Measurements from ENCODE around the gene RPAIN. TPM values are rescaled to one million over a fixed set of nuclear protein-coding genes. Genes with fewer than 3 reads are reported as not detected.

Gene RPAIN
- polyA plus RNA-seq, 3 donors, result 18.9 to 31.9 (median 20.5) TPM

DNA sequence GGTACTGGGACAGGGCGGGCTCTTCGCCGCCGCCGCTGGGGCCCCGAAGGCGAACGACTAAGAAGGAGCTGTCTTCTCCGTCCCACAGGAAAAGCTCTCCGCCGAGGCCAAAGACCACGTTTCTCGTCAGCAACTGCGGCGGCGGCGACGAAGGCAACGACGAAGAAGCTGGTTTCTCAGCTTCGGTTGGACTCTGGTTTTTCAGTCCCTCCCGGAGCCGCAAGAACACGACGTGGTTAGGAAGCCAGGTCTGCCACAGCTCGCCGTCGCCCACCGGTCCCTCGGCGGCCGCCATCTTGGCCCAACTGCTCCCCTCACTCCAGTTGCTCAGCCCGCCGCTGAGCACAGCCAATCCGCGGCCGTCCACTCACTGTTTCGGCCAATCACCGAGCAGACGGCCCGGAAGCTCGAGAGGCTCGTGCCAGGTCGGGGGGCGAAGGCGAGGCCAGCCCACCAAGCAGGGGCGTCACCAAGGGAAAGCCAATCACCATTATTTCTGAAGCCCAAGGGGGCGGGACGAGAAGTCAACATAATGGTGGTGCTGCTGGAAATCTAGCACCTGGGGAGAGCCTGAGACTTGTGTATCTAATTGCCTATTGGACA is 525 bp upstream of the RPAIN start, which contains the start of gene NUP88:
NUP88 (minus strand) TSS at position 307 of the 603 bp plus-strand sequence; CDS start at position 295, 12 bp downstream.
- peak within 1 kb of the TSS; percentile 88 to 97 (median 95) for H3K27ac Mint-ChIP-seq
- under 1% methylated on average over 49 of the region's 49 CpGs for WGBS (ENCODE audit: insufficient coverage)
- Histone ChIP-seq H3K79me2 (ENCODE audit: insufficient read depth, low read length) (peaks cover 64% of the 10 kb centered on the region), H3K27me3 (ENCODE audit: control insufficient read depth in 2 of 2, insufficient read depth in 2 of 2, low read length in 2 of 2) (no peaks in the 10 kb centered on the region), H3K27ac (ENCODE audit: low read depth in 1 of 2, low read length in 2 of 2) (peak within 1 kb of the TSS; percentile 85 to 89), H3K9me3 (replicated peaks in 1 of 2; ENCODE audit: control insufficient read depth in 1 of 2, insufficient read depth in 1 of 2, low read length in 2 of 2) (no peaks in the 10 kb centered on the region), H2AFZ (ENCODE audit: insufficient read depth, low read depth, low read length, poor library complexity, severe bottlenecking) (peak within 1 kb of the TSS; percentile 91), H3K36me3 (replicated peaks in 1 of 2; ENCODE audit: control insufficient read depth in 1 of 2, insufficient read depth in 2 of 2, low read length in 2 of 2) (peaks cover 32 to 56% of the 10 kb centered on the region in 2 donors), H3K4me3 (replicated peaks in 1 of 3; ENCODE audit: low read depth in 2 of 3, low read length in 3 of 3) (peak within 1 kb of the TSS; percentile 60 to 90 (median 87)), H3K4me1 (ENCODE audit: control insufficient read depth in 1 of 2, insufficient read depth in 2 of 2, low read length in 2 of 2) (peaks cover 15 to 20% of the 10 kb centered on the region in 2 donors), H3K9ac (ENCODE audit: insufficient read depth, low read length, poor library complexity, severe bottlenecking) (peak within 1 kb of the TSS; percentile 74), H4K20me1 (ENCODE audit: insufficient read depth, low read length) (no peaks in the 10 kb centered on the region), H3K4me2 (replicated peaks; ENCODE audit: extremely low read depth, low read length, poor library complexity, severe bottlenecking) (peak within 1 kb of the TSS; percentile 84)
- H3K4me1 Mint-ChIP-seq, result peaks cover 23% of the 10 kb centered on the region
- H3K36me3 Mint-ChIP-seq, result peaks cover 26 to 48% of the 10 kb centered on the region in 2 donors
- intact Hi-C loops (cut with micrococcal nuclease), result loop anchor here in 1 of 2 donors (2.0 to 5.0 kb wide), 2 partner anchors 19 to 68 kb away; partner anchors contain the start of genes C1QBP, DERL2 and MIS12
- TF ChIP-seq, protein P1, sequence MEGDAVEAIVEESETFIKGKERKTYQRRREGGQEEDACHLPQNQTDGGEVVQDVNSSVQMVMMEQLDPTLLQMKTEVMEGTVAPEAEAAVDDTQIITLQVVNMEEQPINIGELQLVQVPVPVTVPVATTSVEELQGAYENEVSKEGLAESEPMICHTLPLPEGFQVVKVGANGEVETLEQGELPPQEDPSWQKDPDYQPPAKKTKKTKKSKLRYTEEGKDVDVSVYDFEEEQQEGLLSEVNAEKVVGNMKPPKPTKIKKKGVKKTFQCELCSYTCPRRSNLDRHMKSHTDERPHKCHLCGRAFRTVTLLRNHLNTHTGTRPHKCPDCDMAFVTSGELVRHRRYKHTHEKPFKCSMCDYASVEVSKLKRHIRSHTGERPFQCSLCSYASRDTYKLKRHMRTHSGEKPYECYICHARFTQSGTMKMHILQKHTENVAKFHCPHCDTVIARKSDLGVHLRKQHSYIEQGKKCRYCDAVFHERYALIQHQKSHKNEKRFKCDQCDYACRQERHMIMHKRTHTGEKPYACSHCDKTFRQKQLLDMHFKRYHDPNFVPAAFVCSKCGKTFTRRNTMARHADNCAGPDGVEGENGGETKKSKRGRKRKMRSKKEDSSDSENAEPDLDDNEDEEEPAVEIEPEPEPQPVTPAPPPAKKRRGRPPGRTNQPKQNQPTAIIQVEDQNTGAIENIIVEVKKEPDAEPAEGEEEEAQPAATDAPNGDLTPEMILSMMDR (IDR thresholded peaks at IDR 0.05), result no peak
- H3K4me3 Mint-ChIP-seq, result peak within 1 kb of the TSS; percentile 98 to 99
- H3K27me3 Mint-ChIP-seq (ENCODE audit: low read depth in 3 of 3), result peaks cover 0 to 2% (median 2%) of the 10 kb centered on the region in 3 donors
- H3K9me3 Mint-ChIP-seq, result no peaks in the 10 kb centered on the region
- peak; percentile 81 to 94 (median 93) for DNase-seq

DNA sequence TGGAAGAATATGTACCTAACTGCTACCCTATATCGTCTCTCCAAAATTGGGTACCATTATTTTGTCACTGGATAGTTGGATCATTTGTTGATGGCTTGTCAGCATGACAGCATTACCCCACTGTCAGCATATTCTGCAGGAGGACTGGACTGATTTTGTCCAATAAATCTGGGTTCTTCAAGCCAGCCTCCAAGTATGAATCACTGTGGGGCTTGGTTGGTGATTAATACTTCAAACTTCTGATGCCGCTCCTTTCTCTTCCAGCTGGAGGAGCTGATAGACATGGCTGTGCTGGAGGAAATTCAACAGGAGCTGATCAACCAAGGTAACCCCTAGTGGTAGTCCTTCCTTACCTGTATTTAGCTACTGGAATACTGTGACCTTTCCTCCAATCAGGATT is 2.5 kb downstream of the RPAIN start:
- TF ChIP-seq, protein P1 (IDR thresholded peaks at IDR 0.05), result no peak
- no peaks in the 10 kb centered on the region for H3K27me3 ChIP-seq (ENCODE audit: control insufficient read depth in 2 of 2, insufficient read depth in 2 of 2, low read length in 2 of 2)
- 100% methylated on average over 1 of the region's 2 CpGs for WGBS (ENCODE audit: insufficient coverage)
- H3K27ac ChIP-seq (ENCODE audit: low read depth in 1 of 2, low read length in 2 of 2), result no peak overlapping the region
- H3K9me3 Mint-ChIP-seq, result no peaks in the 10 kb centered on the region
- no peak overlapping the region for H3K9ac ChIP-seq (ENCODE audit: insufficient read depth, low read length, poor library complexity, severe bottlenecking)
- H3K4me2 ChIP-seq (replicated peaks; ENCODE audit: extremely low read depth, low read length, poor library complexity, severe bottlenecking), result no peak overlapping the region
- H3K4me1 Mint-ChIP-seq, result peaks cover 20% of the 10 kb centered on the region
- no peak for DNase-seq
- intact Hi-C loops (cut with micrococcal nuclease), result no loop called here
- H3K9me3 ChIP-seq (replicated peaks in 1 of 2; ENCODE audit: control insufficient read depth in 1 of 2, insufficient read depth in 1 of 2, low read length in 2 of 2), result no peaks in the 10 kb centered on the region
- peaks cover 47 to 64% of the 10 kb centered on the region in 2 donors for H3K36me3 ChIP-seq (replicated peaks in 1 of 2; ENCODE audit: control insufficient read depth in 1 of 2, insufficient read depth in 2 of 2, low read length in 2 of 2)
- no peaks in the 10 kb centered on the region for H4K20me1 ChIP-seq (ENCODE audit: insufficient read depth, low read length)
- H3K4me1 ChIP-seq (ENCODE audit: control insufficient read depth in 1 of 2, insufficient read depth in 2 of 2, low read length in 2 of 2), result peaks cover 15 to 20% of the 10 kb centered on the region in 2 donors
- peaks cover 48 to 60% of the 10 kb centered on the region in 2 donors for H3K36me3 Mint-ChIP-seq
- H3K27me3 Mint-ChIP-seq (ENCODE audit: low read depth in 3 of 3), result peaks cover 0 to 2% (median 0%) of the 10 kb centered on the region in 3 donors
- no peak overlapping the region for H3K4me3 ChIP-seq (replicated peaks in 1 of 3; ENCODE audit: low read depth in 2 of 3, low read length in 3 of 3)
- no peak overlapping the region for H3K4me3 Mint-ChIP-seq
- peaks cover 48% of the 10 kb centered on the region for H3K79me2 ChIP-seq (ENCODE audit: insufficient read depth, low read length)
- H3K27ac Mint-ChIP-seq, result no peak overlapping the region
- H2AFZ ChIP-seq (ENCODE audit: insufficient read depth, low read depth, low read length, poor library complexity, severe bottlenecking), result no peak overlapping the region
